Heart left ventricle (tissue), 16 donors: ENCODE results near the gene NCOA1. TPM values are rescaled to one million over a fixed set of nuclear protein-coding genes. Genes with fewer than 3 reads are reported as not detected.

Experiments
- ATAC-seq, 4 donors: fragments of 200-7000 bp; cut with Tn5 transposase; one replicate each; pipeline ENCODE4 v1.9.1; 2020 to 2022; ENCODE audit warnings: moderate library complexity in 4 of 4, mild to moderate bottlenecking in 3 of 4, moderate number of reproducible peaks in 1 of 4
- DNase-seq, 5 donors: peaks; one replicate each; pipeline ENCODE4 v3.0.0-alpha.2; 2020
- H3K27ac ChIP-seq, 12 donors: fragments of 200-600 bp; sonication (generic) in 4 of 12; one replicate each; pipeline versions ENCODE4 v1.5.0 to v1.8.0; 2016 to 2022; ENCODE audit warnings: mild to moderate bottlenecking in 2 of 12
- H3K27me3 ChIP-seq, 9 donors: fragments of 200-600 bp; sonication (generic) in 2 of 9; one replicate each; pipeline versions ENCODE4 v1.5.1 to v1.8.0; 2016 to 2022; ENCODE audit warnings: mild to moderate bottlenecking in 3 of 9
- H3K36me3 ChIP-seq, 9 donors: fragments of 200-600 bp; sonication (generic) in 2 of 9; one replicate each; pipeline versions ENCODE4 v1.5.0 to v1.8.0; 2018 to 2022; ENCODE audit warnings: mild to moderate bottlenecking in 2 of 9
- H3K4me1 ChIP-seq, 12 donors: fragments of 200-600 bp; sonication (generic) in 4 of 12; one replicate each; pipeline versions ENCODE4 v1.5.0 to v1.8.0; 2016 to 2022; ENCODE audit warnings: mild to moderate bottlenecking in 3 of 12
- H3K4me3 ChIP-seq, 12 donors: fragments of 200-600 bp; sonication (generic) in 4 of 12; one replicate each; pipeline versions ENCODE4 v1.5.0 to v1.8.0; 2017 to 2022; ENCODE audit warnings: mild to moderate bottlenecking in 9 of 12, moderate library complexity in 4 of 12
- H3K9me3 ChIP-seq, 12 donors: fragments of 200-600 bp; sonication (generic) in 4 of 12; one replicate each; pipeline versions ENCODE4 v1.5.0 to v1.8.0; 2016 to 2022; ENCODE audit warnings: mild to moderate bottlenecking in 1 of 12
- CTCF ChIP-seq, 12 donors: fragments of 200-600 bp; sonication (generic) in 4 of 12; IDR thresholded peaks; one replicate each; pipeline versions ENCODE4 v1.5.0 to v1.8.0; 2018 to 2022; ENCODE audit warnings: antibody characterized with exemption in 12 of 12, mild to moderate bottlenecking in 5 of 12
- POLR2A ChIP-seq, 2 donors: fragments of 450-650 bp; IDR thresholded peaks; one replicate each; pipeline ENCODE4 v1.6.1; 2017; ENCODE audit warnings: antibody characterized with exemption in 2 of 2, mild to moderate bottlenecking in 2 of 2, moderate library complexity in 2 of 2
- WGBS, 4 donors: extraction: QIAGEN DNeasy Blood & Tissue Kit in 2 of 4; methylation state at CpG; one replicate each; pipeline versions ENCODE4 v1.1.5 to v1.1.7; 2013 to 2018; 5-methylcytosine and 5-hydroxymethylcytosine counted together
- intact Hi-C, 10 donors: fragments of 100-400 bp; cut with DNase I; formaldehyde crosslinking; loops; one replicate each; pipeline versions ENCODE4 v1.11.1 to v1.14.2; 2022
- polyA plus RNA-seq, 2 donors: library from polyadenylated mRNA; stranded (reverse); fragments of 200-250 nt; gene quantifications; one replicate each; pipeline ENCODE4 v1.2.3, GENCODE V29; 2013
- total RNA-seq, 9 donors: library from RNA; depleted of rRNA in 2 of 9; stranded (reverse); fragments of >200 nt in 2 of 9; fragmentation: NEBNext Ultra II Directional in 3 of 9; extraction: Animal tissue kit (Norgen Biotek cat#: 25700) in 3 of 9; gene quantifications; one replicate each; pipeline versions ENCODE4 v1.1.0 to v1.2.4, GENCODE V29; 2016 to 2023
- donor health status: ischemic (EF 13 %, LVEDD 7.1; RV severe dilation, severe dysfunction).
- donor health status: healthy with polysubstance abuse.
- donor health status: DM: no; HTN: yes; CAD: no.
- donor health status: DM: no; HTN: no; CAD: no.
- donor health status: ischemic (EF 25% LVEDD 6.9; RV normal size, moderate dysfunction).
- donor health status: ischemic (EF 25% LVEDD 5.7; RV mildly dilated, moderate dysfunction).
- donor health status: healthy.
- donor health status: DM: yes; HTN: yes; CAD: no.
- donor health status: ischemic (EF 35%, LVEDD 5.7; RV mildly dilated, moderate dysfunction).
- donor health status: nonischemic (EF 11% LVEDD 7.7; RV severe dilation, severe dysfunction).
- donor health status: DM: yes; HTN: yes; CAD: no.
- donor health status: PGD.
- donor health status: ischemic (EF 29% LVEDD 5.4; RV normal size, mild dysfunction).
- donor health status: nonischemic (EF 23%, LVEDD 6.1; RV moderate dilation, normal function).

NCOA1 gene
- total and polyA plus RNA-seq, 11 donors, result 8.5 to 42.3 (median 32.4) TPM

- intact Hi-C loops, result no loop called here
- no peak for TF ChIP-seq POLR2A (IDR thresholded peaks at IDR 0.05)
- no peak for TF ChIP-seq CTCF (IDR thresholded peaks at IDR 0.05)
- H3K9me3 ChIP-seq, result no peaks in the 10 kb centered on the region
- no peaks in the 10 kb centered on the region for H3K36me3 ChIP-seq
- no peak overlapping the region for H3K27ac ChIP-seq
- 81 to 86% (median 84%) methylated on average over 3 of the region's 3 CpGs for WGBS, 4 donors
- ATAC-seq (no peak), DNase-seq (no peak)
- no peak overlapping the region for H3K4me3 ChIP-seq
- H3K27me3 ChIP-seq, result peaks cover 0 to 4% (median 0%) of the 10 kb centered on the region in 9 donors
- peaks cover 0 to 10% (median 0%) of the 10 kb centered on the region in 12 donors for H3K4me1 ChIP-seq
Measured at GRCh38 chr2:24783641-24784040, 292.6 kb downstream of the NCOA1 start.

- no peak for TF ChIP-seq POLR2A (IDR thresholded peaks at IDR 0.05)
- TF ChIP-seq CTCF (IDR thresholded peaks at IDR 0.05), result no peak
- Histone ChIP-seq H3K4me3 (no peak overlapping the region), H3K9me3 (no peaks in the 10 kb centered on the region), H3K27me3 (peaks cover 0 to 4% (median 0%) of the 10 kb centered on the region in 9 donors), H3K27ac (no peak overlapping the region), H3K36me3 (peaks cover 0 to 12% (median 5%) of the 10 kb centered on the region in 9 donors), H3K4me1 (peaks cover 0 to 6% (median 0%) of the 10 kb centered on the region in 12 donors)
- DNase-seq (no peak), ATAC-seq (peak in 1 of 4 donors; percentile 39)
- intact Hi-C loops, result no loop called here
- WGBS, 4 donors, result 82 to 90% (median 89%) methylated on average over 6 of the region's 6 CpGs
Measured at GRCh38 chr2:24785671-24786321, 294.7 kb downstream of the NCOA1 start.

GRCh38 chr2:24787532-24787931 lies 296.5 kb downstream of the NCOA1 start:
- Histone ChIP-seq H3K27ac (no peak overlapping the region), H3K27me3 (no peaks in the 10 kb centered on the region), H3K36me3 (peaks cover 0 to 12% (median 5%) of the 10 kb centered on the region in 9 donors), H3K4me1 (peaks cover 0 to 12% (median 4%) of the 10 kb centered on the region in 12 donors), H3K9me3 (no peaks in the 10 kb centered on the region), H3K4me3 (no peak overlapping the region)
- DNase-seq (no peak), ATAC-seq (no peak)
- intact Hi-C loops, result no loop called here
- 55 to 68% (median 61%) methylated on average over 2 of the region's 2 CpGs for WGBS, 4 donors
- TF ChIP-seq POLR2A (IDR thresholded peaks at IDR 0.05) (no peak), CTCF (IDR thresholded peaks at IDR 0.05) (no peak)

- Histone ChIP-seq H3K4me1 (peaks cover 0 to 15% (median 5%) of the 10 kb centered on the region in 12 donors), H3K36me3 (peaks cover 0 to 12% (median 5%) of the 10 kb centered on the region in 9 donors), H3K4me3 (no peak overlapping the region), H3K27ac (peak overlapping the region in 1 of 12 donors; percentile 10), H3K9me3 (no peaks in the 10 kb centered on the region), H3K27me3 (no peaks in the 10 kb centered on the region)
- DNase-seq (no peak), ATAC-seq (no peak)
- TF ChIP-seq POLR2A (IDR thresholded peaks at IDR 0.05) (no peak), CTCF (IDR thresholded peaks at IDR 0.05) (no peak)
- 49 to 56% (median 52%) methylated on average over 3 of the region's 3 CpGs for WGBS, 4 donors
- intact Hi-C loops, result no loop called here
Measured at GRCh38 chr2:24788816-24789215, 297.8 kb downstream of the NCOA1 start.
